Measurements from ENCODE around the gene HTR1D. TPM values are rescaled to one million over a fixed set of nuclear protein-coding genes. Genes with fewer than 3 reads are reported as not detected.
"Not testable (repeated sequence)": the region's sequence is repeated elsewhere in the genome, so short reads cannot be mapped to it uniquely, and the experiment has no call there.

The HTR1D gene
- total RNA-seq, 2 donors from 2014 or later = 0.46 to 1.1 TPM

- DNase-seq (no peak), ATAC-seq (no peak)
- intact Hi-C loops (cut with DNase I, micrococcal nuclease) = no loop called here
Measured at GRCh38 chr1:23193391-23194118, 23.7 kb downstream of the HTR1D start.

GRCh38 chr1:23191199-23191598 lies 26.1 kb downstream of the HTR1D start:
- ATAC-seq = no peak
- intact Hi-C loops (cut with DNase I, micrococcal nuclease) = no loop called here
- no peak for DNase-seq

- ATAC-seq, DNase-seq: not testable (repeated sequence)
- intact Hi-C loops (cut with DNase I, micrococcal nuclease) = loop anchor here in 1 of 2 donors (5.0 kb wide), 1 partner anchor 92 kb away; no protein-coding TSS in a partner anchor
Measured at GRCh38 chr1:23188936-23189452, 28.3 kb downstream of the HTR1D start.

GRCh38 chr1:23188434-23188884 lies 28.8 kb downstream of the HTR1D start:
- peak; percentile 73 for ATAC-seq
- DNase-seq = no peak
- intact Hi-C loops (cut with DNase I, micrococcal nuclease) = loop anchor here in 1 of 2 donors (5.0 kb wide), 1 partner anchor 91 kb away; no protein-coding TSS in a partner anchor

GRCh38 chr1:23187637-23188036 lies 29.7 kb downstream of the HTR1D start:
- DNase-seq = peak; percentile 50 to 61
- peak; percentile 94 for ATAC-seq
- intact Hi-C loops (cut with DNase I, micrococcal nuclease) = loop anchor here in 1 of 2 donors (5.0 kb wide), 1 partner anchor 90 kb away; no protein-coding TSS in a partner anchor

- ATAC-seq (no peak), DNase-seq (no peak)
- intact Hi-C loops (cut with DNase I, micrococcal nuclease) = loop anchor here (2.0 to 5.0 kb wide), 2 partner anchors 85 to 88 kb away; no protein-coding TSS in a partner anchor
Measured at GRCh38 chr1:23185381-23185780, 31.9 kb downstream of the HTR1D start.

- intact Hi-C loops (cut with DNase I, micrococcal nuclease) = loop anchor here in 1 of 2 donors (2.0 kb wide), 1 partner anchor 84 kb away; no protein-coding TSS in a partner anchor
- ATAC-seq (no peak), DNase-seq (peak in 1 of 2 donors; percentile 27)
Measured at GRCh38 chr1:23184212-23184934, 32.9 kb downstream of the HTR1D start.

- DNase-seq (no peak), ATAC-seq (no peak)
- intact Hi-C loops (cut with DNase I, micrococcal nuclease) = no loop called here
Measured at GRCh38 chr1:23179862-23180261, 37.4 kb downstream of the HTR1D start.

GRCh38 chr1:23178950-23179349 lies 38.4 kb downstream of the HTR1D start:
- DNase-seq = no peak
- intact Hi-C loops (cut with DNase I, micrococcal nuclease) = no loop called here
- peak; percentile 19 for ATAC-seq

GRCh38 chr1:23178414-23178813 lies 38.9 kb downstream of the HTR1D start:
- ATAC-seq = no peak
- DNase-seq = no peak
- intact Hi-C loops (cut with DNase I, micrococcal nuclease) = no loop called here

GRCh38 chr1:23177438-23178380 lies 39.6 kb downstream of the HTR1D start:
- ATAC-seq (peak; percentile 78), DNase-seq (peak; percentile 70 to 78)
- intact Hi-C loops (cut with DNase I, micrococcal nuclease) = no loop called here

GRCh38 chr1:23177031-23177430 lies 40.3 kb downstream of the HTR1D start:
- intact Hi-C loops (cut with DNase I, micrococcal nuclease) = no loop called here
- ATAC-seq (no peak), DNase-seq (no peak)

GRCh38 chr1:23174426-23175110 lies 42.7 kb downstream of the HTR1D start:
- ATAC-seq = peak; percentile 66
- DNase-seq = no peak
- intact Hi-C loops (cut with DNase I, micrococcal nuclease) = no loop called here

- ATAC-seq = no peak
Measured at GRCh38 chr1:23171181-23171755, 46.0 kb downstream of the HTR1D start.

GRCh38 chr1:23169727-23170335 lies 47.5 kb downstream of the HTR1D start:
- DNase-seq = peak; percentile 47 to 72
- intact Hi-C loops (cut with DNase I, micrococcal nuclease) = no loop called here
- peak; percentile 45 for ATAC-seq

More at GRCh38 chr1:23171181-23171755, 46.0 kb downstream of the HTR1D start:
- intact Hi-C loops (cut with DNase I, micrococcal nuclease) = no loop called here
- DNase-seq = no peak

- ATAC-seq (no peak), DNase-seq (no peak)
- intact Hi-C loops (cut with DNase I, micrococcal nuclease) = no loop called here
Measured at GRCh38 chr1:23169195-23169575, 48.1 kb downstream of the HTR1D start.
